Measurements from ENCODE around the gene PGLYRP2. TPM values are rescaled to one million over a fixed set of nuclear protein-coding genes. Genes with fewer than 3 reads are reported as not detected.

The PGLYRP2 gene
- total and polyA plus RNA-seq, 9 of the 15 experiments (the other 6 are each of a cell fraction or from before 2014, with no cell fraction given) = not detected

- TF ChIP-seq MNT (conservative IDR thresholded peaks at IDR 0.05) (no peak), CEBPG (CRISPR knock-in tag; IDR thresholded peaks at IDR 0.05) (no peak), CEBPG (tag; conservative IDR thresholded peaks at IDR 0.05 in 1 of 2, IDR thresholded peaks at IDR 0.05 in 1 of 2) (no peak), NFRKB (IDR thresholded peaks at IDR 0.05; ENCODE audit: low read depth) (no peak)
Measured at GRCh38 chr19:15450528-15450890, 28.8 kb downstream of the PGLYRP2 start (continued).

- Histone ChIP-seq H2AFZ (ENCODE audit: low read depth, low read length) (peak within 1 kb of the TSS; percentile 92), H3K9me1 (ENCODE audit: control insufficient read depth, insufficient read depth, low read length) (no peaks in the 10 kb centered on the region), H3K4me1 (replicated peaks in 1 of 2; ENCODE audit: control insufficient read depth in 2 of 2, insufficient read depth in 2 of 2, low read length in 2 of 2) (peaks cover 29 to 50% of the 10 kb centered on the region in 2 experiments), H3K4me2 (ENCODE audit: insufficient read depth, low read length) (peak within 1 kb of the TSS; percentile 84), H3K9ac (ENCODE audit: insufficient read depth in 1 of 2, low read depth in 2 of 2, low read length in 2 of 2) (peak within 1 kb of the TSS; percentile 49 to 84; a peak in 3 of 4 replicates), H3K79me2 (ENCODE audit: control insufficient read depth, insufficient read depth, low read length) (no peaks in the 10 kb centered on the region), H3K4me3 (peak within 1 kb of the TSS; percentile 46), H3K36me3 (ENCODE audit: control insufficient read depth, insufficient read depth, low read length) (no peaks in the 10 kb centered on the region), H4K20me1 (replicated peaks; ENCODE audit: control insufficient read depth, insufficient read depth, low read length) (peaks cover 2% of the 10 kb centered on the region; the same call in 1 of the 2 replicates), H3K27ac (ENCODE audit: extremely low read depth, low read depth, low read length) (peak within 1 kb of the TSS; percentile 58; the same call in 2 of the 3 replicates), H3K27me3 (ENCODE audit: control insufficient read depth in 2 of 2, insufficient read depth in 2 of 2, low read length in 2 of 2) (peaks cover 5 to 28% of the 10 kb centered on the region in 2 experiments; a peak in 2 of 5 replicates), H3K9me3 (replicated peaks; ENCODE audit: control insufficient read depth, insufficient read depth, low read depth, low read length) (no peaks in the 10 kb centered on the region)
- peak; percentile 87 for FAIRE-seq
- in situ Hi-C loops (cut with MboI) = no loop called here
- ChIA-PET CTCF (ENCODE audit: low intra/inter-chr PET ratio) (interaction anchor here (0.6 to 0.7 kb wide), 2 partner anchors 272 to 1588 kb away, joined by 3 read pairs; no protein-coding TSS in a partner anchor), POLR2A (interaction anchor here (0.8 kb wide), 1 partner anchor 31 kb away, joined by 4 read pairs; the partner anchor contains the start of gene AKAP8L)
- WGBS (ENCODE audit: insufficient coverage, low coverage, missing lambda C conversion rate) = 0% methylated on average over 5 of the region's 77 CpGs
- intact Hi-C loops (cut with micrococcal nuclease) = no loop called here
- peak; percentile 85 to 94 (median 93) for DNase-seq (ENCODE audit: extremely low read depth in 1 of 4, low spot score in 3 of 4)
- no TSS peak for BruUV-seq (replicated peaks)
- ATAC-seq = peak; percentile 34
- no peak for TF ChIP-seq KLF1 (tag; IDR thresholded peaks at IDR 0.05)
- TF ChIP-seq HIVEP1 (CRISPR knock-in tag; IDR thresholded peaks at IDR 0.05) = no peak
- peak; percentile 53; the same call in 1 of the 2 replicates for TF ChIP-seq PHF8 (IDR thresholded peaks at IDR 0.05; ENCODE audit: borderline replicate concordance, low read length)
- TF ChIP-seq ZNF232 (CRISPR knock-in tag; IDR thresholded peaks at IDR 0.05) = no peak
- 0 out of 4 replicates have a peak, but pooled peaks of 1 of the 2 experiments have one; percentile 42 for TF ChIP-seq NONO (IDR thresholded peaks at IDR 0.05; ENCODE audit: low read depth in 2 of 2, low read length in 1 of 2)
- TF ChIP-seq, protein P1, sequence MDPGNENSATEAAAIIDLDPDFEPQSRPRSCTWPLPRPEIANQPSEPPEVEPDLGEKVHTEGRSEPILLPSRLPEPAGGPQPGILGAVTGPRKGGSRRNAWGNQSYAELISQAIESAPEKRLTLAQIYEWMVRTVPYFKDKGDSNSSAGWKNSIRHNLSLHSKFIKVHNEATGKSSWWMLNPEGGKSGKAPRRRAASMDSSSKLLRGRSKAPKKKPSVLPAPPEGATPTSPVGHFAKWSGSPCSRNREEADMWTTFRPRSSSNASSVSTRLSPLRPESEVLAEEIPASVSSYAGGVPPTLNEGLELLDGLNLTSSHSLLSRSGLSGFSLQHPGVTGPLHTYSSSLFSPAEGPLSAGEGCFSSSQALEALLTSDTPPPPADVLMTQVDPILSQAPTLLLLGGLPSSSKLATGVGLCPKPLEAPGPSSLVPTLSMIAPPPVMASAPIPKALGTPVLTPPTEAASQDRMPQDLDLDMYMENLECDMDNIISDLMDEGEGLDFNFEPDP (CRISPR knock-in tag; IDR thresholded peaks at IDR 0.05) = no peak
- TF ChIP-seq ZNF785 (CRISPR knock-in tag; IDR thresholded peaks at IDR 0.05) = no peak
- no peak for TF ChIP-seq IFI16 (CRISPR knock-in tag; IDR thresholded peaks at IDR 0.05)
- TF ChIP-seq CREM (IDR thresholded peaks at IDR 0.05; ENCODE audit: low read depth) = peak; percentile 95
- TF ChIP-seq BCOR (IDR thresholded peaks at IDR 0.05) = no peak
- no peak for TF ChIP-seq ZNF699 (CRISPR knock-in tag; IDR thresholded peaks at IDR 0.05; ENCODE audit: insufficient replicate concordance)
- 0 out of 2 replicates have a peak, but pooled peaks have one; percentile 18 for TF ChIP-seq MXI1 (IDR thresholded peaks at IDR 0.05; ENCODE audit: low read depth, low read length)
Measured at GRCh38 chr19:15449620-15450527, 29.4 kb downstream of the PGLYRP2 start, which contains the start of gene WIZ. WIZ (minus strand) TSS chr19:15449956; CDS start chr19:15448307, 1,649 bp downstream.
